OCI-LY3 (cell line): ENCODE measurements around the gene YPEL5.

Experiments used
- EZH2phosphoT487 ChIP-seq: fragments of 200-600 bp; shearing (Covaris generic); IDR thresholded peaks from 2 replicates; pipeline ENCODE4 v1.6.1; 2018; ENCODE audit warnings: antibody characterized with exemption, mixed run types, low read depth
- TF ChIP-seq, protein P1 (sequence below): fragments of 200-600, 300-600 bp; sonication (generic); IDR thresholded peaks from 2 replicates; pipeline ENCODE4 v1.5.1; 2014; ENCODE audit warnings: antibody characterized with exemption, low read length, low read depth

GRCh38 chr2:30147715-30148610, 1.2 kb downstream of the YPEL5 start:
- TF ChIP-seq, protein P1, sequence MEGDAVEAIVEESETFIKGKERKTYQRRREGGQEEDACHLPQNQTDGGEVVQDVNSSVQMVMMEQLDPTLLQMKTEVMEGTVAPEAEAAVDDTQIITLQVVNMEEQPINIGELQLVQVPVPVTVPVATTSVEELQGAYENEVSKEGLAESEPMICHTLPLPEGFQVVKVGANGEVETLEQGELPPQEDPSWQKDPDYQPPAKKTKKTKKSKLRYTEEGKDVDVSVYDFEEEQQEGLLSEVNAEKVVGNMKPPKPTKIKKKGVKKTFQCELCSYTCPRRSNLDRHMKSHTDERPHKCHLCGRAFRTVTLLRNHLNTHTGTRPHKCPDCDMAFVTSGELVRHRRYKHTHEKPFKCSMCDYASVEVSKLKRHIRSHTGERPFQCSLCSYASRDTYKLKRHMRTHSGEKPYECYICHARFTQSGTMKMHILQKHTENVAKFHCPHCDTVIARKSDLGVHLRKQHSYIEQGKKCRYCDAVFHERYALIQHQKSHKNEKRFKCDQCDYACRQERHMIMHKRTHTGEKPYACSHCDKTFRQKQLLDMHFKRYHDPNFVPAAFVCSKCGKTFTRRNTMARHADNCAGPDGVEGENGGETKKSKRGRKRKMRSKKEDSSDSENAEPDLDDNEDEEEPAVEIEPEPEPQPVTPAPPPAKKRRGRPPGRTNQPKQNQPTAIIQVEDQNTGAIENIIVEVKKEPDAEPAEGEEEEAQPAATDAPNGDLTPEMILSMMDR = peak; percentile 51
- TF ChIP-seq EZH2phosphoT487 = no peak
